Body of pancreas (tissue), 4 donors: ENCODE results near the gene GRM8.

Source experiments
- POLR2A ChIP-seq, 3 donors: fragments of 450-650 bp; IDR thresholded peaks; one replicate each; pipeline ENCODE4 v1.6.1; 2016; ENCODE audit warnings: antibody characterized with exemption in 3 of 3, mild to moderate bottlenecking in 2 of 3
- TF ChIP-seq, protein P1 (sequence below), 7 experiments: fragments of 450-650 bp in 4 of 7; fragments of 200-600 bp in 3 of 7; sonication (generic) in 3 of 7; IDR thresholded peaks; one replicate each; pipeline ENCODE4 v1.5.1; 2016 to 2019; ENCODE audit warnings: antibody characterized with exemption in 7 of 7

DNA sequence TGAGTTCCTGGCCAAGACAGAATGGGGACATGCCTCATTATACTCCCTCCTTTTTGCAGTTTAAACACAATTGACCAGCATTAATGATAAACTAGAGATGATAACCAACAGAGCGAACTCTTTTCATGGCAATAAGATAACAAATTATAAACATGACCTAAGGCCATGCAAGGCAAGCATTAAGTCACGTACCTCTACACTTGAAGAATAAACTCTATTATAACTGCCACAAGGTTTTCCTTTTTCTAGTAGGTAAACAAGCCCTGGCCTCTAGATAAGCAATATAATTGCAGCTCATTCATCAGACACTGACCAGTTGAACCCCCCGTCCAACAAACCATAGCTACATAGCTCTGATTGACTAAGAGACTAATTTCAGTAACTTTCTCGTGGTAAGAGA lies 767.0 kb downstream of the GRM8 start:
- TF ChIP-seq, protein P1, sequence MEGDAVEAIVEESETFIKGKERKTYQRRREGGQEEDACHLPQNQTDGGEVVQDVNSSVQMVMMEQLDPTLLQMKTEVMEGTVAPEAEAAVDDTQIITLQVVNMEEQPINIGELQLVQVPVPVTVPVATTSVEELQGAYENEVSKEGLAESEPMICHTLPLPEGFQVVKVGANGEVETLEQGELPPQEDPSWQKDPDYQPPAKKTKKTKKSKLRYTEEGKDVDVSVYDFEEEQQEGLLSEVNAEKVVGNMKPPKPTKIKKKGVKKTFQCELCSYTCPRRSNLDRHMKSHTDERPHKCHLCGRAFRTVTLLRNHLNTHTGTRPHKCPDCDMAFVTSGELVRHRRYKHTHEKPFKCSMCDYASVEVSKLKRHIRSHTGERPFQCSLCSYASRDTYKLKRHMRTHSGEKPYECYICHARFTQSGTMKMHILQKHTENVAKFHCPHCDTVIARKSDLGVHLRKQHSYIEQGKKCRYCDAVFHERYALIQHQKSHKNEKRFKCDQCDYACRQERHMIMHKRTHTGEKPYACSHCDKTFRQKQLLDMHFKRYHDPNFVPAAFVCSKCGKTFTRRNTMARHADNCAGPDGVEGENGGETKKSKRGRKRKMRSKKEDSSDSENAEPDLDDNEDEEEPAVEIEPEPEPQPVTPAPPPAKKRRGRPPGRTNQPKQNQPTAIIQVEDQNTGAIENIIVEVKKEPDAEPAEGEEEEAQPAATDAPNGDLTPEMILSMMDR (IDR thresholded peaks at IDR 0.05), result no peak
- no peak for TF ChIP-seq POLR2A (IDR thresholded peaks at IDR 0.05)
